HepG2 (cell line): ENCODE measurements around the gene GTPBP6. TPM values are rescaled to one million over a fixed set of nuclear protein-coding genes. Genes with fewer than 3 reads are reported as not detected.

Experiments
- CTCF ChIP-seq: sonication (generic); formaldehyde crosslinking; IDR thresholded peaks from 2 replicates; pipeline ENCODE4 v1.5.0; 2020; ENCODE audit warnings: mild to moderate bottlenecking, missing genetic modification reagents, moderate library complexity
- ESRRA ChIP-seq: sonication (generic); formaldehyde crosslinking; IDR thresholded peaks from 2 replicates; pipeline ENCODE4 v1.5.1; 2020; ENCODE audit warnings: mild to moderate bottlenecking, low read depth, missing genetic modification reagents
- FOXP4 ChIP-seq: sonication (generic); formaldehyde crosslinking; IDR thresholded peaks from 2 replicates; pipeline ENCODE4 v1.4.0; 2020; ENCODE audit warnings: missing genetic modification reagents
- GABPB1 ChIP-seq: IDR thresholded peaks from 2 replicates; pipeline ENCODE4 v1.6.1; 2016; ENCODE audit warnings: mild to moderate bottlenecking, missing genetic modification reagents, moderate library complexity, missing compliant biosample characterization
- HNRNPLL ChIP-seq: fragments of 200-400 bp; formaldehyde crosslinking; IDR thresholded peaks from 2 replicates; pipeline ENCODE4 v1.6.1; 2017; ENCODE audit warnings: mild to moderate bottlenecking, low read depth, low read length; ENCODE audit not compliant: poor library complexity, severe bottlenecking
- KAT7 ChIP-seq: IDR thresholded peaks from 2 replicates; pipeline ENCODE4 v1.6.1; 2018; ENCODE audit warnings: borderline replicate concordance, missing compliant biosample characterization
- MATR3 ChIP-seq: sonication (generic); formaldehyde crosslinking; IDR thresholded peaks from 2 replicates; pipeline ENCODE4 v1.4.0; 2020; ENCODE audit warnings: missing genetic modification reagents
- MXD4 ChIP-seq: IDR thresholded peaks from 2 replicates; pipeline ENCODE4 v1.6.1; 2016; ENCODE audit warnings: mild to moderate bottlenecking, missing biosample characterization, missing genetic modification reagents
- NR2C2 ChIP-seq: sonication (generic); formaldehyde crosslinking; IDR thresholded peaks from 2 replicates; pipeline ENCODE4 v1.4.0; 2020; ENCODE audit warnings: missing genetic modification reagents, mild to moderate bottlenecking, moderate library complexity, borderline replicate concordance
- POLR2AphosphoS2 ChIP-seq: IDR thresholded peaks from 2 replicates; pipeline ENCODE4 v1.6.1; 2011; ENCODE audit warnings: low read depth, low read length, improper control_type of control experiment
- RARA ChIP-seq: IDR thresholded peaks from 2 replicates; pipeline ENCODE4 v1.6.1; 2016; ENCODE audit warnings: missing genetic modification reagents, missing compliant biosample characterization
- RBFOX2 ChIP-seq: fragments of 200-400 bp; formaldehyde crosslinking; IDR thresholded peaks from 2 replicates; pipeline ENCODE4 v1.6.1; 2017; ENCODE audit warnings: low read depth, mild to moderate bottlenecking, low read length
- RBM39 ChIP-seq: fragments of 200-400 bp; formaldehyde crosslinking; IDR thresholded peaks from one replicate; pipeline ENCODE4 v1.6.1; 2018; ENCODE audit warnings: antibody characterized with exemption, mild to moderate bottlenecking, low read depth, low read length; ENCODE audit not compliant: poor library complexity, severe bottlenecking
- SYNCRIP ChIP-seq: fragments of 200-400 bp; formaldehyde crosslinking; IDR thresholded peaks from 2 replicates; pipeline ENCODE4 v1.6.1; 2018; ENCODE audit warnings: mild to moderate bottlenecking, low read depth, low read length; ENCODE audit not compliant: insufficient read depth
- TERF1 ChIP-seq: sonication (generic); formaldehyde crosslinking; IDR thresholded peaks from 2 replicates; pipeline ENCODE4 v1.8.0; 2022; ENCODE audit warnings: mild to moderate bottlenecking, missing genetic modification reagents, moderate library complexity
- ZBTB14 ChIP-seq: sonication (generic); formaldehyde crosslinking; IDR thresholded peaks from 2 replicates; pipeline ENCODE4 v1.4.0; 2020; ENCODE audit warnings: missing genetic modification reagents
- ZBTB3 ChIP-seq: sonication (generic); formaldehyde crosslinking; IDR thresholded peaks from 2 replicates; pipeline ENCODE4 v1.4.0; 2020; ENCODE audit warnings: low read depth, mild to moderate bottlenecking, moderate library complexity, missing genetic modification reagents, borderline replicate concordance
- ZFAT ChIP-seq: sonication (generic); formaldehyde crosslinking; conservative IDR thresholded peaks from 2 replicates; pipeline ENCODE4 v1.8.1; 2023; ENCODE audit warnings: missing genetic modification reagents, inconsistent platforms
- ZFP91 ChIP-seq: sonication (generic); formaldehyde crosslinking; IDR thresholded peaks from 2 replicates; pipeline ENCODE4 v1.9.0; 2022; ENCODE audit warnings: missing genetic modification reagents, mild to moderate bottlenecking, borderline replicate concordance
- ZNF263 ChIP-seq: sonication (generic); formaldehyde crosslinking; IDR thresholded peaks from 2 replicates; pipeline ENCODE4 v1.4.0; 2020; ENCODE audit warnings: missing genetic modification reagents
- ZNF546 ChIP-seq: sonication (generic); formaldehyde crosslinking; conservative IDR thresholded peaks from 2 replicates; pipeline ENCODE4 v1.8.1; 2023; ENCODE audit warnings: mild to moderate bottlenecking, missing genetic modification reagents
- polyA plus RNA-seq, 8 experiments: library from polyadenylated mRNA; depleted of rRNA in 3 of 8; stranded (reverse) in 7 of 8; unstranded in 1 of 8; fragments of >200 nt; fragmentation: Illumina TruSeq in 4 of 8; extraction: Trizol in 4 of 8; gene quantifications; 2 replicates each; pipeline versions ENCODE4 v1.2.1 to v1.2.3, GENCODE V29; 2011 to 2016; ENCODE audit warnings: low read depth in 4 of 8, missing spikeins in 1 of 8, mixed read lengths in 1 of 8; ENCODE audit not compliant: insufficient read depth in 1 of 8
- total RNA-seq, 5 experiments: library from RNA; depleted of rRNA; stranded (reverse); fragments of >200 nt; fragmentation: Illumina TruSeq; extraction: Trizol; gene quantifications; 2 replicates each; pipeline ENCODE4 v1.2.3, GENCODE V29; 2016; ENCODE audit warnings: low read depth in 1 of 5

Gene GTPBP6
- total and polyA plus RNA-seq, 2 of the 13 experiments (the other 11 are each of a cell fraction or from before 2014, with no cell fraction given): 20.2 to 39.6 TPM

- TF ChIP-seq RARA (CRISPR knock-in tag) (peak; percentile 74), MATR3 (CRISPR knock-in tag) (no peak), MXD4 (CRISPR knock-in tag) (0 out of 2 replicates have a peak, but pooled peaks have one; percentile 13), ZBTB3 (no peak), RBFOX2 (peak; percentile 42), ZFAT (CRISPR knock-in tag) (peak; percentile 95), ZFP91 (CRISPR knock-in tag) (peak; percentile 52; the same call in 1 of the 2 replicates), NR2C2 (CRISPR knock-in tag) (peak; percentile 52; the same call in 1 of the 2 replicates), SYNCRIP (no peak), TERF1 (CRISPR knock-in tag) (peak; percentile 52; the same call in 1 of the 2 replicates), HNRNPLL (peak; percentile 52), ZBTB14 (CRISPR knock-in tag) (no peak), GABPB1 (CRISPR knock-in tag) (peak; percentile 59; the same call in 1 of the 2 replicates), CTCF (CRISPR knock-in tag) (peak; percentile 72), RBM39 (peak; percentile 34), POLR2AphosphoS2 (no peak), FOXP4 (CRISPR knock-in tag) (peak; percentile 33; the same call in 1 of the 2 replicates), ZNF263 (CRISPR knock-in tag) (0 out of 2 replicates have a peak, but pooled peaks have one; percentile 57), ESRRA (CRISPR knock-in tag) (peak; percentile 86), KAT7 (CRISPR knock-in tag) (peak; percentile 22; the same call in 1 of the 2 replicates), ZNF546 (CRISPR knock-in tag) (no peak)
Observed at GRCh38 chrX:261167-261918, 57.3 kb downstream of the GTPBP6 start (continued).
